ENCODE measurements around the gene SCAI.
"Not testable (repeated sequence)": the region's sequence is repeated elsewhere in the genome, so short reads cannot be mapped to it uniquely, and the experiment has no call there.

The SCAI gene

GRCh38 chr9:125008599-125008998 is 134.7 kb downstream of the SCAI start:
- DNase-seq = no peak

- no peak for DNase-seq
These were observed 140.0 kb downstream of the SCAI start for GRCh38 chr9:125003332-125003731.

GRCh38 chr9:124983698-124984097 is 159.6 kb downstream of the SCAI start:
- no peak for DNase-seq

DNA sequence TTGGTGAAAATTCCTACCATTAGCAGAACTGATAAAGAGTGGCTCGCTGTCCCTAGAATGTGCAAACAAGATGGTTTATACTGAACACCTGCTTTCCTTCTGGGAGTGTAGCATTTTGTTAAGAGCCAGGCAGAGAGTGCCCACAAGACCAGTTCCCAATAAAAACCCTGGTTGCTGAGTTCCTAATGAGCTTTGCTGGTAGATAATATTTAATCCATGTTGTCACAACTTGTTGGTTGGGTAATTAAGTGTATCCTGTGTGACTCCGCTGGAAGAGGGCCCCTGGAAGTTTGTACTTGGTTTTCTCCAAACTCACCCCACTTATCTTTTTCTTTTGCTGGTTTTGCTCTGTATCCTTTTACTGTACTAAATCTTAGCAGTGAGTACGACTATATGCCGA is 162.9 kb downstream of the SCAI start:
- no peak for DNase-seq

DNA sequence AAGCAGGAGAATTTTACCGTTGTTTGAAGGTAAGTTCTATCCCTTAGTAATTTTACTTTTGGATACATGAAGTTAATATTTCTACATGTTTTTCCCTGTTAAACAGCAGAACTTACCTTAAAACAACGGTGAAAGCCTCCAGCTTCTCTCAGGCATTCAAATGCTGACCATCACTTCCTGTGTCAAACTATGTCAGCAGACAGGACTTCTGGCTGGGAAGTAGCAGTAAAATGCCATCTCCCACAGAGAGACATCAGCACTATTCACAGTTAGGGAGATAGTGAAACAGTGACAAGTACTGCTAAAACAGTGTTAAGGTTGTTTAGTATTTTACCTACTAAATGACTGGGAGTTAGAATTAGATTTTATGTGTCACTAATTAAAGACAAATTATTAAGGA is 168.2 kb downstream of the SCAI start:
- no peak for DNase-seq

DNA sequence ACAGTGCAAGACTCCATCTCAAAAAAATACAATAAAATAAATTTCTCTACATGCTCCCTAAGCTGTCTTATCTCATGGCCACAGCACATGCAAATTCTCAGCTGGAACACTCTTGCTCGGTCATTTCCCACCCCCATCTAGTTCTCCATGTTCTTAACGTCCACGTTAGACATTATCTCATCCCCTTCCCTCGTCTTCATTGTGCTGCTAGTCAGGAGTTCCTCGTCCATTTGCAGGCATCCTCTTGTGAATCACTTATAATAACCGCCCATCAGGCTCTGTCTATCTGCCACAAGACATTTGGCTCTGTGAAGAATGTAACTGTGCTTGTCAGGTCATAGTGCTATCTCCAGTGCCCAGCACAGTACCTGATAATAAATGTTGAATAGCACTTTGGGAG is 169.5 kb downstream of the SCAI start:
- no peak for DNase-seq

DNA sequence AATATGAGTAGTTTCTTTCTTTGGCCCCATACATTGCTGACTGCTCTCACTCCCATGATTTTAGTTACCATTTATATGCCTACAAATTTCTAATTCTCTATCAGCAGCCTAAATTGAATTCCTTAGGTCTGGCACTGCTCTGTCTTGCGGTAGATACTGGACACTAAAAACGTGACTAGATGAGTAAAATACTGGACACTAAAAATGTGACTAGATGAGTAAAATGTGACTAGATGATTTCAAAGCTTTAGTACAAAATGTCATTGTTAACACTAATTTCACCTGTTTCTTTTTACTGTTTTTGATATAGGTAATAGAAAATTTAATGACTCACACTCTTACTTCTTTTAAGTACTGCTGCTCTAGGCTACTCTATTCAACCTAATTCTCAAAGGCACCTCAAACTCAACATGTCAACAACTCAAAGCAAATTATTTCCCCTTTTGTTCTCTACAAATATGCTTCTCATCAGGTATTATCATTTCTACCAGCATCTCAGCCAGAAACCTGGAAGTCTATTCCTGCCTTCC is 171.0 kb downstream of the SCAI start:
- DNase-seq = no peak

- no peak for DNase-seq
These were observed 173.9 kb downstream of the SCAI start for GRCh38 chr9:124969401-124969800.

GRCh38 chr9:124968238-124968637 is 175.1 kb downstream of the SCAI start:
- DNase-seq = no peak

GRCh38 chr9:124965775-124966568 is 177.4 kb downstream of the SCAI start:
- DNase-seq = not testable (repeated sequence)

- DNase-seq = no peak
These were observed 178.7 kb downstream of the SCAI start for GRCh38 chr9:124964604-124965003.

GRCh38 chr9:124964056-124964455 is 179.3 kb downstream of the SCAI start:
- no peak for DNase-seq

DNA sequence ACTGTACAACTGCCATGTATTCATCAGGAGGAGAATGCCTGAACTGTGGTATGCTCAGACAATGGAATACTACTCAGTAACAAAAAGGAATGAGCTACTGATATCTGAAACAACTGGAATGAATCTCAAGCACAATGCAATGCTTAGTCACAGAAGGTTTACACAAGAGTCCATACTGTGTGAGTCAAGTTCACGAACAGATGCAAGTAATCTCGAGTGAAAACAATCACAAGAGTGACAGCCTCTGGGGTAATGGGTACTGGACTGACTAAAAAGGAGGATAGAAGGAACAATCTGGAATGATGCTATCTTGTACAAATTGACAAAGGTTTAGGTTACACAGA is 182.9 kb downstream of the SCAI start:
- DNase-seq = no peak

GRCh38 chr9:124959671-124960408 is 183.5 kb downstream of the SCAI start:
- not testable (repeated sequence) for DNase-seq

GRCh38 chr9:124954255-124954654 is 189.1 kb downstream of the SCAI start:
- DNase-seq = no peak

DNA sequence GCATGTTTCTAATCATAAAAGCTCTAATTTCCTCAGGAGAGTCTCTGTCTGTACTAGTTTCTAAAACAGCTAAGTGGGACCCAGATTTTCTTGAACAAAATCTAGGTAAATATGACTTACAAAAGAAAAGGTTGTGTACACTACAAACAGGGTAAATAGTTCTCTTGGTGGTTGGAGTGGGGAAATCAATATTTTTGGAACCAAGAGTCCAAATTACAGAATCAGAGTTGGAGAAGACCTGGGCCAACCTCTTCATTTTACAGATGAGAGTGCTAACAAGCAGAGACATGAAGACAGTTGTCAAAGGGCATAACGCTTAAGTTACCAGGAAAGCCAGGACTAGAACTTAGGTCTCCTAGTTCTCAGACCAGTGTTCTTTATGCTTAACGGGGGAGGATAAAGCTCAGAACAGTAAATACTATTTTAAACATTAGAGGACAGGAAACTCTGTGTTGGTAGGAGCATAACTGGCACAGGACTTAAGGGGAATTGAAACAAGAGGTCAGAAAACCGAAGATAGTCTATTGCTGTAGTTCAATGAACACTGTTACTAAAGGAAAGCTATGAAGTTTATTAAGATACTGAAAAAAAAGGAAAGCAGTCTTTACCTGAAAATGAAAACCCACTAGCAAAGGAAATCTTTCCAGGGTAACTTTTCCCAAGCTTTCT is 193.1 kb downstream of the SCAI start:
- DNase-seq = no peak

DNA sequence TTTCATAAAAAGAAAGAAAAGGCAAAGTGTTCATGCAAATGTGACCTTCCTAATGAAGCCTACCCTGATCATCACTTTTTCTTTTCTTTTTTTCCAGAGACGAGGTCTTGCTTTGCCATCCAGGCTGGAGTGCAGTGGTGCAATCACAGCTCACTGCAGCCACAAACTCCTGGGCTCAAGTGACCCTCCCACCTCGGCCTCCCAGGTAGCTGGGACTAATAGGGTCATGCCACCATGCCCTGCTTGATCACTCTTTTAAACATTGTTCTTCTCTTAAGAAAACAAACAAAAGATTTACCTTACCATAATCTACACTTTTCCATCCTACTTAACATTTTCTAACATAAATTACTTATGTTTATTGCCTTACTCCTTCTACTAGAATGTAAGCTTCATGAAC is 193.9 kb downstream of the SCAI start:
- no peak for DNase-seq

GRCh38 chr9:124947727-124948391 is 195.5 kb downstream of the SCAI start:
- DNase-seq = no peak

DNA sequence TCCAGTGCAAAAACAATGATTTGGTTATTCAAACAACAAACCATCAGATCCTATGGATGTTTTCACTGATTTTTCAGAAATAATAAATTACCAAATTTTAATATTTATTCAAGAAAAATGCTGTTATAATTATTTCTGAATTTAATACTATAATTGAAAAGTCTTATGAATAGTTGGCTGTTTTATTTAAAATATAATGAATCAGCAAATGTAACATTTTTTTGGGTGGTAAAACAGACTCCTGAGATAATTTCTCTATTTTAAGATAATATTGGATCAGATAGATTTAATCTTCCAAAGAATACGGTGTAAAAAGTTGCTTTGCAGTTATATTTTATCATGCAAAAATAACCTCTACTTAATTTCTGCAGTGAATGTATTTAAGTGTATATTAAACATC is 197.2 kb downstream of the SCAI start:
- DNase-seq = no peak

GRCh38 chr9:124941679-124942561 is 201.4 kb downstream of the SCAI start:
- no peak for DNase-seq

DNA sequence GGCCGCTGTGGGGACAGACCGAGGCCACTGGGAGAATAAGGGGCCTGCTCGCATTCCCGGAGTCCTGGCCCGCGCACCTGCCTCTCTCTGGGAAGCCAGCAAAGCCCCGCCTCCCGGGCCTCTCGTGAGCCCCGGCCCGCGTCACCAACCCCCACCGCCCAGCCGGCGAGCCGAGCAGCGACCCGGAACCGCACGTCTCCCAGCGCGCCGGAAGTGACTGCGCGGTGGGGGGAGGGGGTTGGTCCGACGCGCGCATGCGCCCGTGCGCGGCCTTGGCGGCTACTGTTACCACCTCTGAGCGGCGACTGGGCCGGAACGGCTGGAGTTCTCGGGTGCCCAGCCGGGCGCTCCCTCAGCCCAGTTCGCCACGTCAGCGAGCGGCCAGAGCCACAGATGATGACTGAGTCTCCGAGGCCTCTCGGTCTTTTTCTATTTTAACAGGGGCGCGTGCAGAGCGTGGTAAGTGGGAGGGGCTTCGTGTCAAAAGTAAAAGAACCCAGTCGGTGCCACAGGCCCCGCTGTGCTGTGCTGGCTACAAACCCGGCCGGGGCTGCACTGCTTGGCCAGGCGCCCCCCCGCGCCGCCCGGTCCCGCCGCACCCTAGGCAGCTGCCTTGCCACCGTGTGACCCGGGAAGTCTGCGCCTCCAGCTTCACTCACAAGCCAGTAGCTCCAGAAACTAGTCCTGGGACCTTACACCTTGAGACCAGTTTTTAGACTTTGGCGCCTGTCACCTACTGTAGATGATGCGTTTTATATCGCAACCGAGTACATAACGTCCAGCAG is 202.2 kb downstream of the SCAI start, which contains the start of gene GOLGA1:
Gene GOLGA1 (minus strand): TSS at position 190 of the 785 bp plus-strand sequence. CDS start 2,372 bp downstream, outside the sequence.
- peak; percentile 43 to 79 for DNase-seq
